COLO668 (cell line): Measurements from ENCODE around the gene CSF1R.

Source experiments
- DNase-seq: peaks from one replicate; lab custom pipeline; 2025; ENCODE audit not compliant: unreplicated experiment; lab: John Stamatoyannopoulos, UW

The CSF1R gene

DNA sequence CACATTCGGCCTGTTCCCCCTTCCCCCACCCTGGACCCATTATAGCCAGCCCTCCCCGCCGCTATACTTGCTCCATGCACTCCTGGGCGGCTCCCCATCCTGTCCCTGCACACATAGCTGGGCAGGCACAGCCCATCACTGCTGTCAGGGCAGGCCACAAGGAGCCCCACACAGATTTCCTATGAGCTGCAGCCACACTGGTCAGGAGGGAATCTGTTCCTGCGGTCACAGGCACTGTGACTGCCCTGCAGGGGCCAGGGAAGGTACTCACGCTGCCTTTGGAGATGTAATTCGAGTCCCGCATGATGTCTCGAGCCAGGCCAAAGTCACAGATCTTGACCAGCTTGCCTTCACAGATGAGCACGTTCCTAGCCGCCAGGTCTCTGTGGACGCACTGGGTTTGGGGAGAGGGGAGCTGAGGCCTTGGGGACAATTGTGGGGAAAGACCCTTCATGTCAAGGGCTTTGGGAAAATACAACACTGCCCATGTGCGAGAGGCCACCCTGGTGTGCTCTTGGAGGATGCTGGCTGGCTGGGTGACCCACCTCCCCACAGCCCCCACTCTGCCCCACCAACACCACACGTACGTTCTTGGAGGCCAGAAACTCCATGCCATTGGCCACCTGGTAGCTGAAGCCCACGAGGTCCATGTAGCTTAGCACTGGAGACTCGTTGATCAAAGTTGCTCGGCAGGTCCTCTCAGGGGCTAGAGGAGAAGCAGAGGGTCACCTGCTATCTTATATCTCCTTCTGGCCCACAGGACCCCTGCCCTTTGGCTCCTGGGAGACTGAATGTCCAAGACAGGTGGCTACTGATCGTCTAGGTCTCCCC lies 34.5 kb upstream of the CSF1R start:
- no peak for DNase-seq

DNA sequence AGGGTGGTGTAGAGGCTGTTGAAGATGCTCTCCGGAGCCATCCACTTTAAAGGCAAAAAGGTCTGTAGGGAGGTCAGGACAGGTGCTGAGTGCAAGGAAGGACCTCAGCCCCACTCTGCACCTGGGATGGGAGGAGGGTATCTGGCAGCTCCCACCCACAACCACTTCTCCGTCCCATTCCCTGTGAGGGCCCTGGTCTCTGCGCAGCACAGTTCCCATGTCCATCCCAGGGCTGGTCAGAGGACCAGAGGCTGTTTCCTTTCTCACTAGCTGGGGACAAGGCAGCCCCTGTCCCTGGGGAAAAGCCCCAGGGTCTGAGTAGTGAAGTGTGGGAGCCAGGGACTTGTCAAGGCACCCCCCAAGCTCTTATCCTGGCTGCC lies 33.7 kb upstream of the CSF1R start:
- DNase-seq, result no peak

DNA sequence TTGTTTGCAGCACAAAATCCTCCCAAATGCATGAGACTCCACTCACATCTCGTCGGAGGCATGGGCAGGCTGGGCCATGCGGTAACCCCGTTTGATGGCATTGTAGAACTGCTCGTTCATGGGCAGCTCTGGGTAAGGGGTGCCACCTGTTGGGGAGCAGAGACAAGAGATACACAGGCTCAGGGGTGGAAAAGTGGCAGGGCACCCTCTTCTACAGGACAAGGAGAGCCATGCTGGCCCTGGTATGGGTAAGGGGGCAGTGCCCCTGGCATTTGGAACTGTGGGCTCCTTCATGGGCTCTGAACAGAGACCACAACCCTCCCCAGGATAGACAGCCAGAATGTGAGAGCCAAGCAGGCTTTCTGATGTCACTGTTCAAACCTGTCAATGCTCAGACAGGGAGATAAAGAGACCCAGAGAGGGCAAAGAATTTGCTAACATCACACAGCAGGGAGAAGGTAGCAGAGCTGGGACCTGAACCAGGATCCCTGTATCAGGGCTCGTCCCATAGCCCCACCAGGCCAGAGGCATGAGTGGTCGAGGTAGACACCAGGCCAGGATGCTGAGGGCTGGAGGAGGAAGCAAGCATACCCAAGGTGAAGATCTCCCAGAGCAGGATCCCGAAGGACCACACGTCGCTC lies 33.2 kb upstream of the CSF1R start:
- no peak for DNase-seq

DNA sequence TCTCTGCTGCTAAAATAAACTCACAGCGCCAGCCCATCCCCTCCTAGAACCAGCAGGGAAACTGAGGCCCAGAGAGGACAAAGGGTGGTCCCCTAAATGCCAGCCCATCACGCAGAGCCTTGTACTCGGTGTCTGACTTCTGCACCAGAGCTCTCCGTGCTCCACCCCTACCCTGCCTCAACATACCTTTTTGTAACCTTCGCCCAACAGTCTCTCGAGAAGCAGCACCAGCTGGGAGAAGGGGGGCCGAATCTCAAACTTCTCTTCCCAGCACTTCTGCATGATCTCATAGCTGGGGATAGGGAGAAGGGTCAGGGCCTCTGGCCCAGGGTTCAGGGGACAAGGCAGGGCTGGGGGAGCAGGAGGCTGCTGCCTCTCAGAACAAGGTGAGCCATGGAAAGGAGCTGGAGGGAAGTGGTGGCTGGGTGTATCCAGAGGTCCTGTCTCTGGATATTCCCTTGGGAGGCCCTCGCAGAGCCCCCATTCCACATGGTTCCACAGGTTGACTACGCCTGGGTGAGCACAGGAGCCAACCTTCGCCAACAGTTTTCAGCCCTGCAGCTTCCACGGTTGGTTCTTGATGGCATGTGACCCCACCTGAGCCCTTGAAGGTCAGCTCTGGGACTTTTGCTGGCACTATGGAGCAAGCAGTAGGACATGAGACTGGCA lies 32.3 kb upstream of the CSF1R start:
- no peak for DNase-seq

DNA sequence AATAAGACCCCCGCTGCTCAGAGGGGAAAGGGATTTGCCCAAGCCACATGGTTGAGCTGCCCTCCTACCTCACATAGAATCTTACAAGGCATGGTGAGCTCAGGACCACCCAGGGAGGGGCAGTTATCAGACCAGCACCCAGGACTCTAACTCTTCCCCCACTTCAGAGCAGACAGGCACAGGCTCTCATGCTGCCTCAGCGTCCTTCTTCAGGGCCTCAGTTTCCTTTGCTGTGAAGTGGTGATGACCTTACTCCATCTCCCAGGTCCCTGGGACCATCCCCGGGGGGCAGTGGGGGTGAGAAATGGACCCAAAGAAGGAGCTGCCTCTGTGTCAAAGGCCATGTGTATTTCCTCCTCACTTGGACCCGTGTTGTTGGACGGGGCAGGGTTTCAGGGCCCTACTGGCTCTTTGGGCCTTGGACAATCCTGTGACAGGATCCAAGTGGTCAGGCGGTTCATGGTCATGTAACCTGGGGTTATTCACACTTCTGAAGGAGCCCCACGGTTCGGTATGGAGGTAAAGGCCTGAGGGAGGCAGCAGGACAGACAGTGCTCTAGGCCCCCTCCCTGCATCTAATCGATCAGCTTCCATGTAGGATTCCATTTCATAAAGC lies 31.7 kb upstream of the CSF1R start:
- DNase-seq, result no peak

DNA sequence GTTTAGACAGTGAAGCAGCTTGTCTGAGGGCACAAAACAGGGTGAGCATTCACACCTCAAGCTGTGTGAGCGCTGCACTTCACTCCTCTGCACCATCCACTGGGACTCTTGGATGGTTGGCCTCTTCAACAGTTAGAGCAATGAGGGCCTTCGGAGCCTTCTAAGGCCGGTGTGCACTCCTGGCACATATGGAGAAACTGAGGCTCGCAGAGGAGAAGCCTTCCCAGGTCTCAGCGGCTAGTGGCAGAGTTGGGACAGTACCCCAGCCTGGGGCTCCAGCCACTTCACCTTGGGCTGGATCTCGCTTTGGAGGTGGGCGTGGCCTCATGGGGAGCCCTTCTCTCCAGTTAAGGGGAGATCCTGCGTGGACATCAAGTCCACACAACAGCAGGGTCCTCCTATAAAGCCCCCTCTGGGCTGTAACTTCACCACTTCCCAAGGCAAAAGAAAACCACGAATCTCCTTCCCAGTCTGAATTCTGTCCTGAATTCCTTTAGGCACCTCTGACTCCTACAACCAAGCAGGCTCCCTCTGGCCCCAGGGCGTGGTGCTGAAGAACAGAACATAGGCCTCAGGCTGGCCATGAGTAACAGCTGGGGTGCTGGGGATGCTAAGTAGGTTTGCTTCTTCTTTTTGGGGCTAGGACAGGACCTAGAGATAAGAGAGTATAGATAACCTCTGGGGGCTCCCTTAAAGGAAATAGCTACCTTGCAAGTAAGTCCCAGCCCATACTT lies 30.5 kb upstream of the CSF1R start:
- no peak for DNase-seq

DNA sequence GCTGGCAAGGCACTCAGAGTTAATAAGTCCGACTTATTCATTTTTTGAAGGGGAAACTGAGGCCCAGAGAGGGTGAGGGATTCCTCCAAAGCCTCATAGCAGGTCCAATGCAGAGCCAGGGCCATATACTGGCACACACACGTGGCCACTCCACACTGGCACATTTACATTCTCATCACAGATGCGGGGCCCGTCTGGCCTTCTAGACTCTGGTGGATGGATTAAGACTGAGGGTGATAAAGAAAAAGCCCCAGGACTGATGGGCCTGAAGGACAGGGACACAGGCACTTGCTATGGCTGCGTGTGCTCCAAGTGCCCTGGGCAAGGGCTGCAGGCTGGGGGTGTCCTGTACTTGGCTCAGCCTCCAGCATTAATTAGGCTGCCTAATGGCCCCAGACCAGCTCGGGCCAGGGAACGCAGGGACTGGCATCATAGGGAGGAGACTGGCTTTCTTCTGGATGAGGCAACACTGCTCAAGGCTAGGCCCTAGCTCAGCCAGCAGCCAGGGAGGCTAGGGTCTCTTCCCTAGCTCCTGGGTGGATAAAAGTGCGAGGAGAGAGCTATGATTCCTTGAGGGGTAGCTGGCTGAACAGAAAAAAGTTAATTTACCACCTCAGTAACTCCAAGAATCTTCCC lies 28.5 kb upstream of the CSF1R start:
- no peak for DNase-seq

DNA sequence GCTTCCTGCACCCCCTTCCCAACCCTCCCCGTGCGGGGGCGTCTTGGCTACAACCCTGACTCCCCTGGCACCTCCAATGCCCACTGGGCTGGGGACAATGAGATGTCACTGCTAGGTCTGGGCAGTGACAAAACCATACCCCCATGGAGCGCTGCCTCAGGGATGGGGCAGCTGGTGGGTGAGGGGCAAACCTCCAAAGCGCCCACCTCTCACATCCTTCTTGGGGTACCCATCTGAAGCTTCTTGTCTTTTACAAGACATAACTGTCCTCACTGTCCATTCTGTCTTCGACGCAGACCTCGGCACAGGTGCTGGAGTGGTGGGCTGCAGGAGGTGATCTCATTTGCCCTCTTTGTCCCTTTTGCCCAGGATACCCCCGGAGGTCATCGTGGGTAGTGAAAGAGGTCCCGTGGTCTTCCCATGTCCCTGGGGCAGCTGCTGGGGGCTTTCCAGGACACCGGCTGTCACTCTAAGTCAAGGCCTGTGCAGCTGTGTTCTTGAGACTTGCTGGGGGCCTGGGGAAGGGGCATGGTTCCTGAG lies 27.8 kb upstream of the CSF1R start:
- DNase-seq, result no peak

DNA sequence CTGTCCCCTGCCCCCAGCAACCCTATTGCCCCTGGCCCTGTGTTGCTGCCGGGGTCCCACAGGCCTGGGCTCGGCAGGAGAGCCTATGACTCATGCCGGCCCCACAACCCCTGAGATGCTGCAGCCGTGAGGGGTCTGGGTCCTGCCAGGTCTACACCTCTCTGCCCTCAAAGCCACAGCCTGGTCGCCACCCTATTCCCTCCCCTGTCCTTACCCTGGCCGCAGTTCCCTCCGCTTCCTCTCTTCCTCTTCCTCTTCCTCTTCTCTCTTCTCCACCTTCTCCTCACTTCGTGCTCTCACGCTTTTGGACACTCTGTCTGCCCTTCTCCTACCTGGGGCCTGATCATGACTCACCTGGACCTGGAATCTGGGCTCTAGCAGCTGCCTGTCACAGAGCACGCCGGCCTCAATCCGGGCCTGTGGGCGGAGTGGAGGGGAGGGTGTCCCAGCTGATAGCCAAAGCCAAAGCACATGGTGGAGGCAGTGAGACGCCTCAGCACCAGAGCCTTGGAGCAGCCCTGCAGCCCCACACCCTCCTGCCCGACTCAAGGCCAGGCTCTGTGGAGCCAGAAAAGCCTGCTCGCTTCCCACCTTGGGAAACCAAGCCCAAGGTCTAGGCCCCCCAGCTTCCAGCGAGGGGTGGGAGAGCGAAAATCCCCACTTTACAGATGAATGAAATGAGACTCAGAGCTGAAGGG lies 26.8 kb upstream of the CSF1R start:
- no peak for DNase-seq

DNA sequence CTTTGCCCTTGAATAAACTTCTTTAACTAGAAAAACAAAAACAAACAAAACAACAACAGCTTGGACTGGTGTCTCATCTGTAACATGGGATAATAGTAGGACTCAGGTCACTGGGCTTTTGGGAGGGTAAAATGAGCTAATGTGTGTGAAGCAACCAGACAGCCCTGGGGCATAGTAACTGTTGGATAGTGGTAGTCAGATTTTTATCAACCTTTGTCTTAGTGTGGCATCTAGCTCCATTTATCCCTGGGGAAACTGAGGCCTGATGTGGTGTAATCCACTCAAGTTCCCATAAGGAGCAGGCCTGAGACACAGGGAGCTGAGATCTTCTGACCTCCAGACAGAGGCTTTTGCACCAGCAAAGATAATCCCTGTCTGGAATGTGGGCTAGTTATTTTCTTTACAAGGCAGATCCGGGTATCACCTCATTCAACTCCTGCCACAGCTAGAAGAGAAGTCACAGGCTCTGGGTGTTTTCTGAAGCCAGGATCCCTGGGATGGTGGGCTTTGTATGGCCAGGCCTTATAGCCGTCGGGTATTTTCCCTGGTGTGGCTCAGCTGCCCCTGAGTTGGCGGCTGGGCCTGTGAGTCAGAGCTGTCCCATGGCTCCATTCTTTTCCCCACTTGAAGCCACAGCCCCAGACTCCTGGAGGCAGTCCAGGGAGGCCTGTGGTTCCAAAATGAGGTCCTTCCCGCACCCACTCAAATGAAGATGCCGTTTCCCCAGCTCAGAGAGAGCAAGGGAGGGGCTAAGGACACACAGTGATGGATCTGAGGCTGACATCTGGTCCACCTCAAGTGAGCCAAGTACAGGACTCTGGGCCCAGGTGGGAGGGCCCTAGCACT lies 26.1 kb upstream of the CSF1R start:
- no peak for DNase-seq

DNA sequence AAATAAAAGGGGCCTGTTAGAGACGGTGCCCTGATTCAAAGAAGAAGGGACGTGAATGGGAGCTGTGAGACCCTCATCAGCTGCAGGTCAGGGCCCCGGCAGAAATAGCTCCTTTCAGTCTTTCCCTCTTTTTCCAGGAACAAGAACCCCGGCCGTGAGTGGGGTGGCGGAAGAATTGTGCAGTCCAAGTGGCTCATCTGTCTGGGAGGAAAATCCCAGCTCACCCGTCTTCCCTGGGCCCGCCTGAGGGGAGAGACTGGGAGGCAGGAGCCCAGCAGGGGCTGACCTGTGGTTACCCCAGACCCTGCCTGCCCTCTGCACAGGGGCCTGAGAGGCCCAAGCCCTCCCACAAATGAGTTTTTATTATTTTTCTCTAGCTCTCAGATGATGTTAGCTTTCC lies 24.8 kb upstream of the CSF1R start:
- no peak for DNase-seq

DNA sequence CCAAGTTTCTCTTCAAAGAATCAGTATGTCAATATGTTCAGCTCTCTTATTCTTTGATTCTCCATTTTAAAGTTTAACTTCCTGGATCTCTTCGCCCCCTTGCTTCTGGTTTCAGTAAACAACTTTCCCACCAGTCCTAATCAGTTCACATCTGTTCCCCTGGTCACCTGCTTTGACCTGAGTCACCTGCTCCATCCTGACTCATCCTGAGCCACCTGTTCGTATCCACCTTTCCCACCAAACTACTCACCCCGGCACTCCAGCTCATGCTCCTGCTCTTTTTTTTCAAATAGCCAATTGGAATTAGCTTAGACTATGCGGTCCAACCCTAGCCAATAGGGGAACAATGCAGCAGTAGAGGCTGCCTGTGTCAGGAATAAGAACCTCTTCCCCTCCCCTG lies 23.6 kb upstream of the CSF1R start:
- DNase-seq, result peak; percentile 4

DNA sequence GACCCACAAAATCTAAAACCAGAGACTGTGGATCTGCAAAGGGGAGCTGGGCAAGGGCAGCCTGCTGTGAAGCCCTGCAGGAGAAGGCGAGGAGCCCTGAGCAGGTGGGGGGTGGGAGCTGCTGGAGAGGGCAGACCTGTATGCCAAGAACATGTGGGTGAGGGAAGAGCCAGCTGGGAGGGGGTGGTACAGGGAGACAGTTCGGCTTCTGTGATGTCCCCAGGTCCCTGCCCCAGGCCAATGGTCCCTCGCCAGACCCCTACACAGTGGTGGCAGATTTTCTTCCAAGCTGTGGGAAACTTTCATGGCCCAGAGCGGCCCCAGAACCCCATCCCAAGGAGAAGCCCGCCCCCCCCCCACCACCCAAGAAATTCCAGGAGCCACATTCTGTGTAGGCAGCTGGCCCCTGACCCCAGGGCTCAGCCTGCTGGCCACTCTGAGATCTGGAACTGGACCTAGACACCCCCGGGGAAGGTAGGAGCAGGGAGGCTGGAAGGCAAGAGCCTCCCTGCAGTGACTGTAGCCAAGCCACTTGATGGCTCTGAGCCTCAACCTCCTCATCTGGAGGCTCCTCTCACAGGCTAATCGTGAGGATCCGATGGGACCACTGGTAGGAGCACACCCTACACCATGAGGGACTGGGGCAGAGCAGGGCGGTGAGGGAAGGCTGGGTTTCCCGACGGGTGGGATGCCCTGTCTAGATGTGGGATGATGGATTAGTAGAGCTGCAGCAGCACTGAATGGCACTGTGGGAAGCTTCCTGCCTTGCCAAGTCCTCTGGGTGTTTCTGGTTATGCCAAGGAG lies 22.6 kb upstream of the CSF1R start:
- DNase-seq, result no peak

DNA sequence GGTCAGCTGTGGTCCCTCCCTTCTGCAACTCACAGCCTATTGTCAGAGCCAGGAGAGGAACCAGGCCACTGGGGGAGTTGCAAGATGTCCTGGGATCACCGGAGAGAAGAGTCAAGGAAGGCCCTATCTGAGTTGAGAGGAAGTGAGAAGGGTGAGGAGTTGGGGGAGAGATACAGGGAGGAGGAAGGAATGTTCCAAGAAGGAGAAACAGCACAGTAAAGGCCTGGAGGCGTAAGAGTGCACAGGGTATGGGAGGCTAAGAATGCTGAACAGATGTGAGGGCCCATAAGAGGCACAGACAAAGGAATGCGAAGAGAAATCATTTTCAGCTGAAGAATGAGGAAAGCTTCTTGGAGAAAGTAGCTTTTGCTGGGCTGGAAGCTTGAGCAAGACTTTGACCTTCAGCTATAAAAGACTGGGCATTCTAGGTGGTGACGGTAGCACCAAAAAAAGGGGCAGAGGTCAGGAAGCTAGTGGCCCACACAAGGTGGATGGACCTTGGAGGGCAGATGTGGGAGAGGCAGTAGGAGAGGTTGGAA lies 21.6 kb upstream of the CSF1R start:
- DNase-seq, result no peak

DNA sequence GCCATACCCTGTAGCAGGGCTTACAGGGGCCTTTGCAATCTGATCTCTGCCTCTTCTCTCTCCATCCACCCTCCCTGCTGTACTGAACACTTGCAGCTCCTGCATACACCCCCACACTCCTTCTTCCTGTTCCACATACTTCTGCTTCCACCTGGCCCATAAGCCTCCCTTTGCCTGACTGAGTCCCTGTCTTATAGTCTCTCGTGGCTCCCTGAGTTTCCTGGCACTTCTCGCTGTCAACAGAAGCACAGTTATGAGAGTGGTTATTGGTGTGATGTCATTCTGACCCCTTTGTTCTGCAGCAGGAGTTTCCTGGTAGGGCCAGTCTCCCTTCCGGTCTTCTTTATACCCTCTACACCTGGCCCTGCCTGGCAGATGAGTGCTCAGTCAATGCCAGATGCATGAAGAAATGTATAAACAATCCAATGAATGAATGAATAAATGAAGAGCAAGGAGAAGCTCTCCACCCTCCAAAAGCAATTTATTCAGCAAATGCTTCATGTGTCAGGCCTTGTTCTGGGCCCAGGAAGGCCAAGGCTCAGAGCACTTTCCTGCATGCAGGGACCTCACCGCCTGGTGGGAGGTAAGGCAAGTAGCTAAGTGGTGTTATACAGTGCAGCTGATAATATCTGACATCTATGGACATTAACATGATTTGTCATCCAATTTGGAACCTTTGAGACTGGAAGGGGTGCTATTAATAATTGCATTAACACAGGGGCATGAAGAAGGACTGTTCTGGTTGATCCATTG lies 20.5 kb upstream of the CSF1R start:
- peak; percentile 55 for DNase-seq

DNA sequence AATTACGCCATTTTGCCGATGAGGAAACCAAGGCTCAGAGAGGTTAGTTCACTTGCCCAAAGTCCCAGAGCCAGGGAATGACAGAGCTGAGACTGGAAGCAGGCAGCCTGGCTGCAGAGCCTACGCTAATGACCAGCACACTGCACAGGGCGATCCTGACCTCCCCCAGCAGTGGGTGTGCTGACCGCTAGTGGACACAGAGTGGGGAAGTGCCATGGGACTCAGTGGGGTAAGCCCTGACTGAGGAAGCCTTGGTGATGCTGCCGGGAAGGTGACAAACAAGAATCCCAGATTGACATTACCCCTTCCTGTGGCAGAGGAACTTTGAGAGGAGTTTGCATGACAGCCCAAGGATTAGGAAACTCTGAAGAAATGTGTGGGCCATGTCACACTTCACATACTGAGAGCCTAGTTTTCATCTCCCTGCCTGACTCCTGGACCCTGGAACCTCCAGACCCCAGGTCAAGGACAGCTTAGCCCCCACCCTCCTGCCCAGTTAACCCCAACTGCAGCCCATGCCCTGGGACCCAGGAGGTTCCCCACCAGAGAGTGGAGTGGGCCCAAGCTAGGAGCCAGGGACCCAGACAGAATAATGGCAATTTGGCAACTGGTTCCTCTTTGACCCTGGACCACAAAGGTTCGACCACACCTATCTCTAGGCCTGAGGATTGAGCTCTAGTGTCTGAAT lies 19.7 kb upstream of the CSF1R start:
- no peak for DNase-seq

DNA sequence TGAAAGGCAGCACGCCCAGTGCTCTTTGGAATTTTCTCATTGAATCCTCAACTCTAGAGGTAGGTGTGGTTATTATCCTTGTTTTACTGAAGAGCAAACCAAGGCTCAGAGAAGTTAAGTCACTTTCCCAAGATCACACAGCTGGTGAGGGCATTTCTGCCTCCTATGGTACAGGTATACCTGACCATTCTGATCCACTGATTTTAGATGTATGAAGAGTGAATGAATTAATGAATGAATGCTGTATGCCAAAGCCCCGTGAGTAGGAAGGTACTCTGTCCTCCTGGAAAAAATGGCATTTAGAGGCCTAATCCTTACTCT lies 18.2 kb upstream of the CSF1R start:
- no peak for DNase-seq
